Hematopoietic multipotent progenitor cell treated with erythropoietin and hydrocortisone succinate and interleukin-3 and kit ligand, for 6 days (in vitro differentiated cells): Measurements from ENCODE around the gene MACC1.
"Not testable (repeated sequence)": the region's sequence is repeated elsewhere in the genome, so short reads cannot be mapped to it uniquely, and the experiment has no call there.

Experiments used
- DNase-seq: peaks from one replicate; pipeline ENCODE4 v3.0.0-alpha.2; 2015

Gene MACC1

DNA sequence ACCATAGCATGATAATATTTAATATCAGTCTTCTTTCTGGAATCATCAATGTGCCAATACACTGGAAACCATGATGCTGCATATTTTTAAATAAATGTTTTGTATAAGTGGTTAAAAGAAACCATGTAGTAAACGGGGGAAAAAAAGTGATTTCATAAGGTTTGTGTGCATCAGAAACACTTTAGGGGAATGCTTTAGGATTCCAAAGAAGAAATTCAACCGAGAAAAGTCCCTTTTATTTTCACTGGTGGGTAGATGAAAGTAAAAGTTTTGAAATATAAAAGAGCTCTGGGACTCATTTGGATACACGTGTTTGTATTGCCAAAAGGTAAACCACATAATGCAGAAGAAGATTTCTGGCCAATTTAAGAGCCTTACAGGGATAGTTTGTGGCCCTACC is 11.9 kb upstream of the MACC1 start:
- no peak for DNase-seq

DNA sequence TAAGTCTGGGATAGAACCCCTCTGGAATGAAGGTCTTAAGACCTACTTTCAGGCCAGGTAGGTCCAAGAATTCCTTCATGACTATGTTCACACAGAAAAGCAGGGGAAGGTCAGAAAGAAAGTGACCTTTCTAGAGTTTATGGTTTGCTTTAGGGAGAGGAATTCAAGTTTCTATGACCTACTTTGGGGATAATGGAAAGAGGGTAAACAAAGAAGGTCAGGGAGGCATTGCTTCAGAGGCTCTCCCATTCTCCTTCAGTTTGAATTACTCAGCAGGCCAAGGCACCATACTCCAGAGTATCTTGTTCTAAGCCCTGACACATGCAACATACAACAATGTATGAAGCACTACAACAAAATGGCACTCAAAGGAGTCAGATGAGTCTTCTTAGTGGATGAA is 11.5 kb upstream of the MACC1 start:
- DNase-seq: no peak

DNA sequence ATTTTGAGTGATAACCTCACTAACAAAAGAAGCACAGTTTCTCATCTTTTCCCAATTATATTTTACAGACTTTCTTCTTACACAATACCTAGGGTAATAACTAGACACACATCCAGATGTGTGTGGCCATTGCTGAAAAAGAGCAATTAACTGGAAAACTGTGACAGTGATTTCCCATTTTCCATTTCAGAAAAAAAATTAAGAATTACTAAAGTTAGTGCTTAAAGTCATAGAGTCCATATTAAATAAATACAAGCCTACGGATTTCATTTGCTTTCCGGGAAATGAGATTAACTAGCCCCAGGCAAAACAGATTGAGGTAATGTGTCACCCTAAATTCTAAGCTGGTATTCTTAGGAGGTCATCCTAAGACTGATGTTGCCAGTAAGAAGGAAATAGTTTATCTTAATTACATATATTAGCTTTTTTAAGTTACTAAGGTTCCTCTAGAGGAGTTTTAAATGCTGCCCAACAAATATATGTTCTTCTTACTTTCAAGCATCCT is 10.2 kb upstream of the MACC1 start:
- DNase-seq: no peak

DNA sequence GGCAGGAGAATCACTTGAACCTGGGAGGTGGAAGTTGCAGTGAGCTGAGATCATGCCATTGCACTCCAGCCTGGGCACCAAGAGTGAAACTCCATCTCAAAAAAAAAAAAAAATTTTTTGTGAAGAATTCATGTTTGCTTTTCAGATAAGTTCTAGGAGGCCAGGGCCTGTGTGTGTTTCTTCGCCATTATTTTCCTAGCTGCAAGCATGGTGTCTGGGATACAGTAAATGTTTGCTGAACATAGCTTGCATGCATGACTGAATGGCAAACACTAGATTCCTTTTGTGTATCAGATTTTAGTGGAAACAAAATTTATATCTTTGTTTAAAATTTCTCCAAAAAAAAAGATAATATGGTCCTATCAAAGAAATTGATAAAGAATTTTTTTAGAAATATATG is 9.7 kb upstream of the MACC1 start:
- no peak for DNase-seq

DNA sequence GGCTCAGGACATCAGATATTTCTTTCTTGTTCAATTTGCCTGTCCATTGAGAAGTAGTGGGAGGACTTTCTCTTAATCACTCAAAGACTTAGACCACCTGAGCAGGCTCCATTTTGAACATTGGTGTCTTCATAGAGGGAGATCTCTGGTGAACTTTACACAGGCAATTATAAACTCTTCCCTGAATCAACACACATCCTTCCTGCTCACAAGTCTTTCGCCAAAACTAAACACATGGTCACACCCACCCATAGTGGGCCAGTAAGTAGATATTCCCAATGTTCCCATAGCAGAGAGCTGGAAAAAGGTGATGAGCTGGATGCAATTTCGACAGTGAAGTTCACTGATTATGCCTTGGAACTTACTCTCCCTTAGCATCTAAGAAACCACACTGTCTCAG is 8.2 kb upstream of the MACC1 start:
- no peak for DNase-seq

DNA sequence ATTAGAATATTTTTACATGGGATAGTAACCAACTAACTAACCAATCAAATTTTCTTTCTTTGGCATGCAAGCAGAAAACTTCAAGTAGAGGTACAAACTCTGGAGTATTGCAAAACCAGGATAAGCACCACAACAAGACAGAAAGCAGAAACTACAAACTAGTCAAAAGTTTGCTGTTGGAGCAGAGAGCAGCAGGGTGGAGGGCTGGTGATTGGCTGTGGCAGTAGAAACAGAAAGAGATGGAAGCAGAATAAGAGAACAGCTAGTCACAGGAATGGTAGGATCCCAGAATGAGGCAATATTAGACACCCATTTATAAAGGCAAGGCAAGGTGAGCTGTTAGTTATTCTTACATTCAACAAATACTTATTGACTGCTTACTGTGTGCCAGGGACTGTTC is 6.8 kb upstream of the MACC1 start:
- no peak for DNase-seq

DNA sequence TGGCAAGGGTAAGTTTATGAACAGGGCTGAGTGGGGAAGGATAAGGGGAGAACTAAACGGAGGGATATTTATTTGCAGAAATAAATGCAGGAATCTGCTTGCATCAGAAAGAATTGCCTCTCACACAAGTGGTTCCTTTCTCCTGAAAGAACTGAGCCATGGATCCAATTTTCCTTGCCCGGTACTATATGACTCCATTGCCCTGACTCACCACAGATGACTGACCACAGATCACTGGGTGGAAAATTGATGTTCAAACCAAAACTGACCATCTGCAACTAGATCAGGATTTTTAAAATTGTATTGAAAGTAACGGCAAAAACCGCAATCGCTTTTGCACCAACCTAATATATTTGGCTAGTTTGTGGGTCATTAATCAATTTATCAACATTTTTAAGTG is 6.2 kb upstream of the MACC1 start:
- no peak for DNase-seq

DNA sequence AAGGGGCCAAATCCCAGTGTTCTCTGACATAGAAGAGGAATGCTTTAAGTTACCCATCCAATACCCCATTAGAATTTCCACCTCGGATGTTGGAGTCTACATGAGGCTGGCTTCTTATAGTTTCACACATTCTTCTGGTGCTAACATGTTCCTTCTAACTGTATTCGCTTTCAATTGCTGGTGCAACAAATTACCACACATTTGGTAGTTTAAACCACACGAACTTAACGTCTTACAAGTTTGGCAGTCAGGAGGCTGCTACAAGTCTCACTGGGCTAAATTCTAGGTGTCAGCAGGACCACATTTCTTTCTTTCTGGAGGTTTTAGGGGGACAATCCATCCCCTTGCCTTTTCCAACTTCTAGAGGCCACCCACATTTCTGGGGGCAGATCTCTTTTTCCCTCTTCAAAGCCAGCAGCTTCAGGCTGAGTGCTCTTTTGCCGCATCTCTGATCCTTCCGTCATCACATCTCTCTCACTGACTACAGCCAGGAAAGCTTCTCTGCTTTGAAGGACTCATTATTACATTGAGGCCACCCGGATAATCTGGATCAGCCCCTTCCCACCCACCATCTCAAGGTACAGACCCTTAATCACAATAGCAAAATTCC is 5.1 kb upstream of the MACC1 start:
- peak; percentile 15 for DNase-seq

DNA sequence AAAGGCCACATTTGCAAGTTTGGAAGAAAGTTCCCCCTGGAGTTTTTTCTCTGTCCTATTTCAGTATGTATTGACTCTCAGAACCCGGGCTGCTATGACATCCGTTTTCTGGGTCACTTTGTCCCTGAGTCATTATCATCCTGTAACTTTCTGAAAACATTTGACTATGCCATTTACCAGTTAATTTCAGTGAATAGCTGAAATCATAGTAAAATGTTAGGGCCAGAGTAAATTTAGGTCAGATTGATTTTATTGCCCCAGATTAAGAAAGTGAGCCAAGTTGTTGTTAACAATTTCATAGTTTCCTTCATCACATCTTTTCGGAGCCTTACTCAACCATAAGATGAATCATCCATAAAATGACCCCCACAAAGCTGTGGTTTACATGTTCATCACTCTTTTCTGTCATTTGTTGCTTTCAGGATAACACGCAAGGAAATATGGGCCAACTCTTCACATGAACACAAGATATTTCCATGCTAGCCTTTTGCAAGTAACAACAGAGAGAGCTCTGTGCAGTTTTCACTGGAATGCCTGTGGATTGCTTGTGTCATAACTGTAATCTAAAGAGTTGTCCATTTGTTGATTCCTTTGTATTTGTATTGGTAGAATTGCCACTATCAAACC is 3.9 kb upstream of the MACC1 start:
- peak; percentile 59 for DNase-seq

DNA sequence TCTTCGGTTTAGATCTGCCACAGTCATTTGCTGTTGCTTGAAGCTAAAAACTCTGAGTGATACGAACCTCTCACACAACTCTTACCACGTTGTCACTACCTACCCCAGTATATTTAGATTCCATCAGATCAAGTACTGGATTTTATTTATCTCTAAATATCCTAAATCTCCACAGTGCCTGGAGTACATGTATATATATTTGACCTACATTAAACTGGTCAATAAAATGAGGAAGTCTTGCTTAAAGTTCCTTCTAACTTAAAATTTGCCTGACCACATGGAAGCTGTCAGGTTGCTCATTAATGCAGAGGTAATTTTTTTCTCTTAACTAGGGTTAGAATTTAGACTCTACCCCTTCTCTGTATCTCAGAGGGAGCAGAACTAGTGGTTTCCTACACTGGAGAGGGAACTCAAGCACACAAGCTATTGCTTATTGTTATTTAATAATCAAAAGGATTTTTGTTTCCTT is 3.1 kb upstream of the MACC1 start:
- peak; percentile 38 for DNase-seq

DNA sequence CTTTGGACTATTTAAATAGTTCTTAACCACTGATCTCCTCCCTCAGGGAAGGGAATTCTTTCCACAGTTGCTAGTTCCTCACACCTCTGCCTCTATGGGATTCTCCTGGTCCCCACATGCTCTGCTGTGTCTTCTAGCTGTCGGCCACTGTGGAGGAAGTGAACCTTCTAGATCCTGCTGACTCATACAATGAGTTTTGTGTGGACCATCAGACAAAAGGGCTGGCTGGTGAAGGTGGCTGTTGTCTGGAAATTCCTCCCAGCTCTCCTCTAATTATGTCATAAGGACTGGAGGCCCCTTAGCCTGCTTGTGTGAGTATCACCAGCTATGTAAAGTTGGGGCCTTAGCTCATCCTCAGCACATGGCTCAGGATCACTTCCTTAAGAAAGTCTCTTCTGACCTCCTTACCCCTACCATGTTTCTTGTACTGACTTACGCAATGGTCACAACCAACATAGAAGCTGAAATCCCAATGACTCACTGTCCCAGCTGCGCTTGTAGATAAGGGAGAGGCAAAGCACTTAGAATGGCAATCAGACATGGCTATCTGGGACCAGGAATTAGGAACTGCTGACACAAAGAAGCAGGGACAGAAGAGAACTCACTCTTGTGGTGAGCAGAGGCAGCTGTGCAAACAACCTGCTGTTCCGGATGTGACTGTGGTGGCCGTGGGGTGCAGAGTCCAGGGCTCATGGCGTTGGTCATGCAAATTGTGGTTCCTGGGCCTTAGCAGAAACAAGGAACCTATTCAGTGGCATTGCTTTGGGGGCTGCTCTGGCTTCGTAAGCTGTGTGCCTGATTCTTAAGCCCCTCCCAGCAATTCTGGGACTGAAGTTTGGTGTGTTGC is 2.5 kb upstream of the MACC1 start:
- DNase-seq: peak; percentile 98

DNA sequence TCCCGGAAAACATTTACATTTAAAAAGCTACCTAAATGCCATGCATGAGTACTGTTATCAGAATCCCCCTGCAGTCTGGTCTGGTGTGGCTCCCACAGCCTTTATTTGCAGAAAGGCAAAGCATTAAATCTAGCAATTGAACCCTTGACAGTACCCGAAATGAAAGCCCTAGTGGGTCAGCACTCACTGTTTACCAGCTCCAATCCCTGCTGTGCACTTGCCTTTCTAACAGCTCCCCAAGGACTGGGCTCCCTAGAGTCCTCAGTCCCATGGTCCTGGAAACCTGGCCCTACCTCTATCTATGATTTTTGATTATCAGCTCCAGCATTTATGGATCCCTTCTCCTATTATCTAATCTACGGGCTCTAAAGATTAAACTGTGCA is 1.9 kb upstream of the MACC1 start:
- no peak for DNase-seq

DNA sequence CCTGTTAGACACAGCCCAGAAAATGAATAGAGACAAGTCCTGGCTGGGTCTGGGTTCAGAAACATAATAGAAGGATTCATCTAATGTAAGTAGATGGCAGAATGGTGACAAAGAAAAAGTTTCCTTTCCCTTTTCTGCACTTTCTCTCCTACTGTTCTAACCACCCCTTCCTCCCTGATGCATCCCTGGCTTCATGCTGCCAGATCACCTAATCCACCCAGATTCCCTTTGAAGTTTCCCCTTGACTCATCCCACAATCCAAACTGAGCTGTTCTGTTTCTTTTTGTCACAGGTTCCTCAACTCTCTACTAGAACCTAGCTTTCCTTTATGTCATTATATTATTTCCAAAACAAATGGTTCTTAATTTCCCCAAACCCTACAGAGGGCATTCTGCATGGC is 1.1 kb upstream of the MACC1 start:
- DNase-seq: peak; percentile 23

DNA sequence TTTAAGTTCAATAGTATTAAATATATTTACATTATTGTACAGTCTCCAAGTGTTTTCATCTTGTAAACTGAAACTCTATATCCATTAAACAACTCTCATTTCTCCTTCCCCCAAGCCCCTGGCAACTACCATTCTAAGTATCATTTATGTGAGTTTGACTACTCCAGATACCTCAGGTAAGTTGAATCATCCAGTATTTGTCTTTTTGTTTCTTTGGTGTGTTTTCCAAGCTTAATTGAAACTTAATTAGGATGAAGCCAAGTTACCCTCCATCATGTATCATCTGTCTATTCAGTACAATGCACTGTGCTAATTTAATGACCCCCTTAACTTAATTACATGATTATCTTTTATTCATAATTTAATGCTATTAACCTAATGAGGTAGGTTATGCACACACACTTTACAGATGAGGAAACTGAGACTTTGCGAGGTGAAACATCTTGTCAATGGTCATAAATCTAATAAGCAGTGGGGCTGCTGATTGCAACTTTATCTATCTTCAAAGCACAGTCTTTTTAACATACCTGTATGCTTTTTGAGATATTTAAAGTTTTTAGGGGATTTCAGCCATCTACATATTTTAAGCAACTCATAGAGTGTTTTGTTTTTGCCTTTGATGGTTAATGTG is 663 bp downstream of the MACC1 start:
- peak; percentile 10 for DNase-seq

DNA sequence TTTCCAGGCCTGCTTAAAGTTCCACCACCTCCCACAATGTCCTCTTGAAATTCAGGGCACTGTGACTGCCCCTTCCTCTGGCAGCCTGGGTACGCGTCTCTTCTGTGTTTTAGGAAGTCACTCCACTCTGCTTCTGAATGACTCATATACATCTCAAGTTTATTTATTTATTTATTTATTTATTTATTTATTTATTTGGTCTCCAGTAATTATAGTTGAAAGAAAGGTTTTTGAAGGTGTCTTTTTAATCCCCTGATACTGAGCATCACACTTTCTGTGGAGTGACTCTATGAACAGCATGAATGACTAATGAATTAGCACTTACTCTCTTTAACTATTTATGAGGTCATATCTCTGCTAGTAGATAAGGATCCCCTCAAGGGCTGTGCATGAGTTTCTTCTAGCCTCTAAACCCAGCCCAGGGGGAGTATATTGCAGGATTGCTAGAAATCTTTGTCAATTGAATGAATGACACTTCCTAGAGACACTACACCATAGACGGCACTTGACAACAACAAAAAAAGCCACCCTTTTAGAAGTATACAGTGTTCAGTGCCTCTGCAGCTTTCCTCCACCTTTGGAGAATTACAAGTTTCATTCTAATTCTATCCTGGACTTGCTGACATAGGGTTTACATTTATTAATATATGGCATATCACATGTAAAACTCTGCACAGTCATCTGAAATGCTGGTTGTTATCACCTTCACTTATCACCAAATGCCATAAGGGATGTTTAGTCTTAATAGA is 2.1 kb downstream of the MACC1 start:
- DNase-seq: peak; percentile 68

DNA sequence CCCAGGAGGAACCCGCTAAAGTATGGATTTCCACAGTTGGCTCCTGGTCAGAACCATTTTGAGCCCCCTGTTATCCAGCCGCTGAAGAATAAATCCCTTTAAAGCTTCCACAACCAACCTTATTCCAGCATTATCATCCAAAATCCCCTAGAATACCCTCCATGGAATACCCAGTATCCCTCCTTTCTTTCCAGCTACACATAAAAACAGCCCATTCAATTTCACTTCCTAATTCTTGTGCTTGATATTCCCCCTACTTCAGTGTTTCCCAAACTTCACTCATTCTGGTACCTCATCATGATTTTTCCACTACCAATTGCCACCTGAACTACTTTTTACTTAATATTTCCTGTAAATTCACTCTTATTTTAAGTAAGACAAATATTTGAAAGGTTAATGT is 3.1 kb downstream of the MACC1 start:
- no peak for DNase-seq

DNA sequence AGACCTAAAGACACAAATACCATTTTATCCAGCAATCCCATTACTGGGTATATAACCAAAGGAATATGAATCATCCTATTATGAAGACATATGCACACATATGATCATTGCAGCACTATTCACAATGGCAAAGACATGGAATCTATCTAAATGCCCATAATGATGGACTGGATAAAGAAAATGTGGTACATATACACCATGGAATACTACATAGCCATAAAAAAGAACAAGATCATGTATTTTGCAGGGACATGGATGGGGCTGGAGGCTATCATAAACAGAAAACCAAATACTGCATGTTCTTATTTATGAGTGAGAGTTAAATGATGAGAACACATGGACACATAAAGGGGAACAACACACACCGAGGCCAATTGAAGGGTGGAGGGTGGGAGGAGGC is 3.8 kb downstream of the MACC1 start:
- no peak for DNase-seq

DNA sequence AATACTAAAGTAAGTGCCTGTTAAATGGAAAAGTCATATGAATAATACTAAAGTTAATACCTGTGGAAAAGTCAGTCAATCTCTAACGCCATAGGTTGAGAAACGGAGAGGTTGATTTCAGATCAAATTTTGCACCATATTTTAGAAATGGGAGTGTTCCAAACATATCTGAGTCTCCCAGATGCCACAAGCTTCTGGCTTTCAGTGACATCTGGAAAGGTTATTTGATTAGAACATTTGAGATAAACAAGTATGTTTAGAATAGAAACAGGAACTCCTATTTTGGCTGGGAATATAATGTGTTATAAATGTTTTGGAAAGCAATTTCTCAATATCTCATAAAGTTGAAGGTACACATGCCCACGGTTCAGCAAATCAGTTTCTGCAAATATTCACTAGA is 5.8 kb downstream of the MACC1 start:
- peak; percentile 62 for DNase-seq

DNA sequence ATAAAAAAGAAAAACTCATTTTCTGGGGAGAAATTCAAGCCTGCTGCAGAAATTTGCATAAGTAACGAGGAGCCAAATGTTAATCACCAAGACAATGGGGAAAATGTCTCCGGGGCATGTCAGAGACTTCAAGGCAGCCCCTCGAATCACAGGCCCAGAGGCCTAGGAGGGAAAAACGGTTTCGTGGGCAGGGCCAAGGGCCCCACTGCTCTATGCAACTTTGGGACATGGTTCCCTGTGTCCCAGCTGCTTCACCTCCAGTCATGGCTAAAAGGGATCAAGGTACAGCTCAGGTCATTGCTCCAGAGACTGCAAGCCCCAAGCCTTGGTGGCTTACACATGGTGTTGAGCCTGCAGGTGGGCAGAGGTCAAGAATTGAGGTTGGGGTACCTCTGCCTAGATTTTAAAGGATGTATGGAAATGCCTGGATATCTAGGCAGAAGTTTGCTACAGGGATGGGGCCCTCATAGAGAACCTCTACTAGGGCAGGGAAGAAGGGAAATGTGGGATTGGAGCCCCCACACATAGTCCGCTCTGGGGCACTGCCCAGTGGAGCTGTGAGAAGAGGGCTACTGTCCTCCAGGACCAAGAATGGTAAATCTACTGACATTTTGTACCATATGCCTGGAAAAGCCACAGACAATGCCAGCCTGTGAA is 8.4 kb downstream of the MACC1 start:
- DNase-seq: no peak

DNA sequence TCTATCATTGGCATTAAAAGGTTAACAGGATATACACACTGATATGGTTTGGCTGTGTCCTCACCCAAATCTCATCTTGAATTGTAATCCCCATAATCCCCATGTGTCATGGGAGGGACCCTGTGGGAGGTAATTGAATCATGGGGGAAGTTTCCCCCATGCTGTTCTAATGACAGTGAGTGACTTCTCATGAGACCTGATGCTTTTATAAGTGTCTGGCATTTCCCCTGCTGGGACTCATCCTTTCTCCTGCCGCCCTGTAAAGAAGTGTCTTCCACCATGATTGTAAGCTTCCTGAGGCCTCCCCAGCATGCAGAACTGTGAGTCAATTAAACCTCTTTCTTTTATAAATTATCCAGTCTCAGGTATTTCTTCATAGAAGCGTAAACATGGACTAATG is 9.4 kb downstream of the MACC1 start:
- DNase-seq: not testable (repeated sequence)

DNA sequence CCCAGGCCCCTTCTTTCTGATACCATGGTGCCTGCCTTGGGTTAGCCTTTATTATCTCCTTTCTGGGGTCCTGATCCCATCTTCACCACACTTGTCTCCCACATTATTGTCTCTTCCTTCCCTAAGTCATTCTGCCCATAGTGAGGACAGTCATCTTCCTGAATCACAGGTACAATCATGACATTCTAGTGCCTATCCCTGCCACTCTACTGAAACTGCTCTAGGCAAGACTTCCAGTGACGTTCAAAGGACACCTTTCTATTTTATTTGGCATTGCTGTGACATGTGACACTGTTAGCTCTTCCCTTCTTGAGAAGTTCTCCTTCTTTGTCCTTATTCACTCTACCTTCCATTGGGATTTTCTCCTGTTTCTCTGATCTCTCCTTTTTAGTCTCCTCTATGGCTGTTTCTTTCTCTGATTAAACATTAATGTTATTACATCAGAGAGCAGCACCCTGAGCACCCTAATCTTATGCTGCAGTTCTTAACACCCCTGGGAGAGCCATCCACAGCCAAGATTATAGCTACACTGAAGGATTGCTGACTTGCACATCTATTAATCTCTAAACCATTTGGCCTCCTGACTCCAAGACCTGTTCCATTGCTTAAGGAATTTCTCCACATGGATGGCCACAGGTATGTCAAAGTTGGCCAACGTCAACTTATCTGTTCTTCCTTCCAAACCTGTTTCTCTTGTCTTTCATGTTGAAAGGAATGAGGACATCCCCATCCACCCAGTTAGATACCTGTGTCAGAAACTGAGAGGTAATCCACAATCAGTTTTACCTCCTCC is 10.9 kb downstream of the MACC1 start:
- no peak for DNase-seq
